Astrocyte of the spinal cord (primary cell): Measurements from ENCODE around the gene KCNT1.

ENCODE experiments used
- DNase-seq: peaks from one replicate; pipeline ENCODE4 v3.0.0; 2011; ENCODE audit warnings: low read depth, low spot score
- H3K4me3 ChIP-seq: 2 replicates; pipeline ENCODE4 v1.5.1; 2011; ENCODE audit warnings: low read depth, mild to moderate bottlenecking, low read length, moderate library complexity
- in situ Hi-C: cut with HindIII; loops from 2 replicates; pipeline ENCODE4 v1.10.0; 2017; ENCODE audit warnings: low sequenced_read_pairs
- TF ChIP-seq, protein P1 (sequence below): IDR thresholded peaks from 2 replicates; pipeline ENCODE4 v1.5.1; 2012; ENCODE audit warnings: low read depth, mild to moderate bottlenecking, low read length, inconsistent platforms

Gene KCNT1

DNA sequence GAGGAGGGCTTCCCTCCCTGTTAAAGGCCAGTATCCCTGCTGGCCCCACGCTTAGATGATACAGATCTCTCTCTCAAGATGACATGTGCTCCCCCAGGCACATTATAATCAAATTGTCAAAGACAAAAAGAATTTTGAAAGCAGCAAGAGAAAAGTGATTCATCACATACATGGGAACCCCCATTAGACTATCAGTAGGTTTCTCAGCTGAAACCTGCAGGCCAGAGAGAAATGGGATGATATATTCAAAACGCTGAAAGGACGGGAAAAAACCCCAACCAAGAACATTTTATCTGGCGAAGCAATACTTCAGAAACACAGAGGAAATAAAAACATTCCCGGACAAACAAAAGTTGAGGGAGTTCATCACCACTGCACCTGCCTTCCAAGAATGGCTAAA, 126.7 kb downstream of the KCNT1 start:
- no peak for DNase-seq
- H3K4me3 ChIP-seq, result no peak overlapping the region
- in situ Hi-C loops, result no loop called here
- TF ChIP-seq, protein P1, sequence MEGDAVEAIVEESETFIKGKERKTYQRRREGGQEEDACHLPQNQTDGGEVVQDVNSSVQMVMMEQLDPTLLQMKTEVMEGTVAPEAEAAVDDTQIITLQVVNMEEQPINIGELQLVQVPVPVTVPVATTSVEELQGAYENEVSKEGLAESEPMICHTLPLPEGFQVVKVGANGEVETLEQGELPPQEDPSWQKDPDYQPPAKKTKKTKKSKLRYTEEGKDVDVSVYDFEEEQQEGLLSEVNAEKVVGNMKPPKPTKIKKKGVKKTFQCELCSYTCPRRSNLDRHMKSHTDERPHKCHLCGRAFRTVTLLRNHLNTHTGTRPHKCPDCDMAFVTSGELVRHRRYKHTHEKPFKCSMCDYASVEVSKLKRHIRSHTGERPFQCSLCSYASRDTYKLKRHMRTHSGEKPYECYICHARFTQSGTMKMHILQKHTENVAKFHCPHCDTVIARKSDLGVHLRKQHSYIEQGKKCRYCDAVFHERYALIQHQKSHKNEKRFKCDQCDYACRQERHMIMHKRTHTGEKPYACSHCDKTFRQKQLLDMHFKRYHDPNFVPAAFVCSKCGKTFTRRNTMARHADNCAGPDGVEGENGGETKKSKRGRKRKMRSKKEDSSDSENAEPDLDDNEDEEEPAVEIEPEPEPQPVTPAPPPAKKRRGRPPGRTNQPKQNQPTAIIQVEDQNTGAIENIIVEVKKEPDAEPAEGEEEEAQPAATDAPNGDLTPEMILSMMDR, result no peak

DNA sequence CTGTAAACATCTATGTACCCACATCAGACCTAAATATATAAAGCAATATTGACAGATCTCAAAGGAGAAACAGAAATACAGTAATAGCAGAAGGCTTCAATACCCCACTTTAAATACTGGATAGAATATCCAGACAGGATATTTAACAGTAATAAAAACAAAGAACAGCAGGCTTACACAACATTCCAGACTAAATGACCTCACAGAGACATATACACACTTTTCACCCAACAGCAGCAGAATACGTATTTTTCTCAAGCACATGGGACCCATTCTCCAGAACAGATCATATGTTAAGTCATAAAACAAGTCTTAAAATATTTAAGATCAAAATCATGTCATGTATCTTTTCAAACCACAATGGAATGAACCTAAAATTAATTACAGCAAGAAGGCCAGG, 128.5 kb downstream of the KCNT1 start:
- no peak overlapping the region for H3K4me3 ChIP-seq
- in situ Hi-C loops, result no loop called here
- TF ChIP-seq, protein P1, result no peak
- peak; percentile 14 for DNase-seq

GRCh38 chr9:135833864-135834263, 131.9 kb downstream of the KCNT1 start:
- in situ Hi-C loops, result no loop called here
- TF ChIP-seq, protein P1, result no peak
- DNase-seq, result no peak
- H3K4me3 ChIP-seq, result no peak overlapping the region

- H3K4me3 ChIP-seq, result no peak overlapping the region
- DNase-seq, result no peak
- in situ Hi-C loops, result no loop called here
- TF ChIP-seq, protein P1, result no peak
Measured at GRCh38 chr9:135835131-135835530, 133.1 kb downstream of the KCNT1 start.

DNA sequence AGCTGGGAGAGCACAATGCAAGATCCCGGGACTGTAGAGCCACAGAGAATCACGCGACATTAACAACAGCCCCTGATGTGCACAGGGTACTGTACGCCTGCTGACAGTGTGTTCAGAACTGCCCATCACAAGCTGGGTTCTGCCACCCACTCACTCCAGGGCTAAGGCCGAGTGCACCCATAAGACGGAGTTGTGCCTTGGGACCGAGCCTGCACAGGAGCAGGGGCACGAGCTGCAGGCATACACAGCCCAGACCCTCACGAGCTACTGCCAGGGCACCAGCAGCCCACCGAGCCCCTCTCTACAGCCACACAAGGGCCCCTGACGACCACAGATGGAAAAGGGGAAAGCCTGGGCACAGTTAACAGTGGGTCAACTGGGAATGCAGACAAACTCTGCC, 137.5 kb downstream of the KCNT1 start:
- in situ Hi-C loops, result no loop called here
- TF ChIP-seq, protein P1, result no peak
- H3K4me3 ChIP-seq, result no peak overlapping the region
- DNase-seq, result no peak

DNA sequence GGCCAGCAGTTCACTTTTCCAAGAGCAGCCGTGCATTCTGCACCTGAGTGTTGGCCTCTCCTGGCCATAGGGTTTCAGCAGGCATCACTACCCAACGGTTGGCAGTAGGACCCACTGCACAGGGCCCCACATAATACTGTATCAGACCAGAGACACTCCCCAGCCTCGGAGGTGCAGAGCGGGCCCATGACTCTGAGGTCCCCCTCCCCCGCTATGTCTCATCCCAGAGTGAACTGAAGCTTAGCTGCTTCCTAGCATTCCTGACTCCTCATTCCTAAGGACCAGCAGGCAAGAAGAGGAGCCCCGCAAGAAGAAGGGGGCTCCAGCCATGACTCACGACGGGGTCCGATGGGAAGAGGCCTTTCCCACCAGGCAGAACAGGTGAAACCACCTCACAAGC, 138.1 kb downstream of the KCNT1 start:
- no peak overlapping the region for H3K4me3 ChIP-seq
- TF ChIP-seq, protein P1, result no peak
- DNase-seq, result no peak
- in situ Hi-C loops, result no loop called here

DNA sequence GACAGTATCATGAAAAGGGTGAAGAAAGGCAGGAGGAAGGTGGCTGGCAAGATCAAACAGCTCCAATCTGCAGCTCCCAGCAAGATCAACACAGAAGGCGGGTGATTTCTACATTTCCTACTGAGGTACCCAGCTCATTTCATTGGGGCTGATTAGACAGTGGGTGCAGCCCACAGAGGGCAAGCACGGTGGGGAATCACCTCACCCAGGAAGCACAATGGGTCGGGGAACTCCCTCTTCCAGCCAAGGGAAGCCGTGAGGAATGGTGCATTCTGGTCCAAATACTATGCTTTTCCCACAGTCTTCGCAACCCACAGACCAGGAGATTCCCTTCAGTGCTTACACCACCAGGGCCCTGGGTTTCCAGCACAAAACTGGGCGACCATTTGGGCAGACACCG, 138.6 kb downstream of the KCNT1 start:
- TF ChIP-seq, protein P1, result no peak
- H3K4me3 ChIP-seq, result no peak overlapping the region
- in situ Hi-C loops, result no loop called here
- no peak for DNase-seq
